Activated CD4-positive, alpha-beta T cell treated with anti-CD3 and anti-CD28 coated beads for 48 hours (primary cell): ENCODE results near the gene IGSF21.
A peak's percentile ranks its signal among the peaks of the same experiment; 100 is the strongest.

Experiments used
- DNase-seq: peaks from one replicate; pipeline ENCODE4 v3.0.0-alpha.2; 2020

IGSF21 gene

DNA sequence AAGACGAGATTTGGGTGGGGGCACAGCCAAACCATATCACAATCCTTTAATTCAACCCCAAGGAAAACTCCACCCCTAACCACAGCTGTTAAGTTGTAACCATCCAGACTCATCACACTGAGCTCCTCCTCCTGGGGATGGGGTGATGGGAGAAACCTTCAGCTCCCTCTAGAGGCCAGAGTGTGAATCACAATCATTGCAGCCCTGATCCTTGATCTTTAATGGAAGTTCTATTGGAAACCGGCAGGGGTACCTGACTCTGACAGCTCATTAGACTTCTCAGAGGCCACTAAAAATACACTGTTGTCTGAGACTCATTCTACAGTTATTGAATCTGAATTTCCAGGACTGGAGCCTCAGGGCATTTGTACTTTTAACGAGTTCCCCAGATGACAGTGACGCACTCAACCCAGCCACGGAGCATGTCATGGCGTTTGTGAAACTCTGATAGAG lies 127.2 kb downstream of the IGSF21 start:
- DNase-seq = peak; percentile 49

DNA sequence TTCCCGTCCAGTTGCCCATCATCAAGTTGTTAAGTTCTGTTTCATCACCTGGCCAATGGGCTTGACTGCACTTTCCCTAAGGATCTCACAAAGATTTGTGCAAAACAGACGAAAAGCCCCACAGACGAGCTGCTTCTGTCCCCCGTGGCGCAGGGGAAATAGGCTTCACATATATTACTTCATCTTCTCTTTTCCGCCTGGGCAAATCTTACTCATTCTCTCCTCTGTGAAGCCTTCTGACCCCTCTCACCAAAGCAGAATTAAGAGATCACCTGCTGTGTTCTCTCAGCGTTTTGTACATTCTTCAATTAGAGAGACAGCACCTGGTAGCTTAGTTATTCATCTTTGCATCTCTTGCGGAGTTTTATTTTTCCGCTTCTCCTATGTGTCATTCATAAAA lies 129.8 kb downstream of the IGSF21 start:
- no peak for DNase-seq

DNA sequence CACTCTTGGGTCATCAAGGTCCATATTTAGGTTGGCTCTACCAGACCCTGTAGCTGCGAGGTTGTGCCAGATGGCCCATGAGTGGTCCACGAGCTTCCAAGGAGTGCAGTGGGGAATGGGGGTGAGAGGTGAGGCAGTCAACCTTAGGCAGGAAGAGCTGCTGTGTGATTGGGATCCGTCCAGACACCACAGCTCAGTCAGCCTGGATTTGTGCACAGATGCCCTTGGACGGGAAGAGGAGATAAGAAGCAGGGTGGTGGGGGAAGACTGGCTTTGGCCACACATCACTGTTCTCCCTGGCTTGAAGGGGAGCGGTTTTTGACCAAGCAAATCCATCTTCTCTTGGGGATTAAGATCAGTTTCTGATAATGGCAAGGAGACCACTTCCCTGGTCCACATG lies 130.6 kb downstream of the IGSF21 start:
- no peak for DNase-seq

DNA sequence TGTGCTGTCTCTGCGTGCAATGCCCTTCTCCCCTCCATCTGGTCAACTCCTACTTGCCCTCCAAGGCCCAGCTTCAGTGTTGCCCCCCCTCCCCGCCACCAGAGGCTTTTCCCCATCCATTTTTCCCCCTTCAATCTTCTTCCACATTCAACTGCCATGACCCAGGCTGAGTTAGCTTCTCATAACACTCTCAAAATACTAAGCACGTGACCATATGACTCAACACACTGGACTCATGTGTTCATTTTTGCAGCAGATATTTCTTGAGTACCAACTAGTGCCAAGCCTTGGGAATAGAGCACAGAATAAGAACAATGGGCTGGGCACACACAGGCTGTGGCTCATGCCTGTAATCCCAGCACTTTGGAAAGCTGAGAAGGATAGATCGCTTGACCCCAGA lies 132.1 kb downstream of the IGSF21 start:
- DNase-seq = no peak

DNA sequence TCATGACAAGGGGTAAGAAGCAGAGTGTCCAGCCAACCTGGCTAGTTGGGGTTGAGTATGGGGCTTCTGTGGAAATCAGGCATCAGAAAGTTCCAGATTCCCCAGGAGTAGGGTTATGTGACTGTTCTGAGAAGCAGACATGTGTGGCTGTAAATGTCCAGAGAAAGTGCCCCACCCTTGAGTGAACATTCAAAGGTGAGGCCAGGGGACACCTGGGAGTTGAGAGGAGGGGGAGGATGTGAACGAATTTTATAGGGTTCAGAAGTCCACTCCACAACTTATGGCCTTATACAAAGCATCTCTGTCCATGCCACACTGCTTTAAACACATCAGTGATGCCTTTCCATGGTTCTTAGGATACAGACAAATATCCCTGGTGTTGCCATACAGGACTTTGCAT lies 133.3 kb downstream of the IGSF21 start:
- DNase-seq = no peak

DNA sequence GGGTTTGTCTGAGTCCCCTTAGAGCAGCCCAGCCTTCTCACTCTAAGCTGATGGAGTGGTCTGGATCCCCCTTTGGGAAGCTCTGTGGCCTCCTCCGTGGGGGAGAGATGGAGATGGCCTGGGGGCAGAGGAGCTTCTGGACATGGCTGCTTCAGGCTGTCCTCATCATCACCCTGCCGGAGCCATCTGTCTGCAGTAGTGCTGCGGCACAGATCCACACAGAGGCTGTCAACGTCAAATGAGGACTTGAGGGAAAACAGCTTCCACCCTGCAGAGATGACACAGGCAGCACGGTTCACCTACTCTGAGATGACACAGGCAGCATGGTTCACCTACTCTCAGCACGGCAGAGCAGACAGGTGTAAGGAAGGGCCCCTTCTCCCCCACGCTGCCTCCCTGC lies 134.3 kb downstream of the IGSF21 start:
- DNase-seq = no peak

DNA sequence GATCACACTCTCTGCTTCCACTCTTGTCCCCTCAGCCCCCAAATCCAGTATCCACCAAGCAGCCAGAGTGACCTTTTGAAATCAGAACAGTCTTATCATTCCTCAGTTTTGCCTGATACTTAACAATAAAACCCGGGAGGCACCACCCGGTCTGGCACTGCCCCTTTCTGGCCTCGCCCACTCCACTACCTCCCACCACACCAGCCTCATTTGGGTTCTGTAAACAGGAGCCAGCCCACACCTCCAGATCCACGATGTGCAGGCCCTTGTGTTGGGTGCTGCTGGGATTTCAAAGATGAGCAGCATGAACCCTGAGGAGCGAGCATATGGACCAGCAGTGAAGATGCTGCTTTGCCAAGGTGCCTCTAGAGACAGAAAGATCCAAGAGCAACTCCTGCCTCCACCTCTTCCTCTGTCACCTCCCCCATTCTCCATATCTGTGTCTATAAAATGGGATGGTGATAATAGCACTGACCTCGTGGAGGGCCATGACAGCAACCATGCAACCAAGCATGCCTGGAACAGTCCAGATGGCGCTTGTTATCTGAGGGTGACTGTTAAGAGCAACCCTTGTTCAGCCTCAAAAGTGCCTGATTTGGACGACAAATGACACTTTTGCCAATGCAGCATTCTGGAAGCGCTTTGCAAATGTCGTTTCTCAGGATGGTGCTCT lies 136.0 kb downstream of the IGSF21 start:
- DNase-seq = no peak

DNA sequence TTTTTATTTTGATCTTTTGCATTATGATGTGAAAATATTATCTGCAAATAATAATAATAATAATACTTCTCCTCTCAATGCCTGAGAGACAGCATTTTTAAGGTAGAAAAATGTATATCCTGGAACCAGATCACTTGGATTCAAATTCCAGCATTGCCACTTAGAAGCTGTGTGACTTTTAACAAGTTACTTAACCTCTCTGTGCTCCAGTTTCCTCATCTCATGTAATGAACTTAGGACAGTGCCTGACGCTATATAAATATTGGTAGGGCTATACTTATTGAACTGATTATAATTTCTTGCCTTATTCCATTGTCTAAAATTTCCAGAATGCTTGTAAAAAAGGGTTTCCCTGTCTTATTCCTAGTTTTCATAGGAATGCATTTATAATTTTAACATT lies 137.2 kb downstream of the IGSF21 start:
- no peak for DNase-seq

DNA sequence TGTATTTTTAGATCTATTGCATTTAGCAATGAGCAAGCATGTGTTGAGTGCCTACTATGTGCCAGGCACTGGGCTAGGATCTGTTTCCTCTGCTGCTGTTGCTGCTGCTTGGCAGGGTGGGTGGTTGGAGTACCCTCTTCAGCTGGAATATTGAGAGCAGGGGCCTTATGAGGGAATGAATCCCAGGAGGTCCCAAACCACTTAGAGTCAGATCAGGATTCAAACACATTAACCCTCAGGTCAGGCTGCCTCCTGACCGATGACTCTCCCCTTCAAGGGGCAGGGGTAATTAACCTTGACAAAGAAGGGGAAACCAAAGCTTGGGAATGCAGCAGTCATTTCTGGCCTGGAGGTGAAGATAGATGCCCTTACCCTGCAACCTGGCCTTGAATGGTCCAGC lies 138.0 kb downstream of the IGSF21 start:
- no peak for DNase-seq

DNA sequence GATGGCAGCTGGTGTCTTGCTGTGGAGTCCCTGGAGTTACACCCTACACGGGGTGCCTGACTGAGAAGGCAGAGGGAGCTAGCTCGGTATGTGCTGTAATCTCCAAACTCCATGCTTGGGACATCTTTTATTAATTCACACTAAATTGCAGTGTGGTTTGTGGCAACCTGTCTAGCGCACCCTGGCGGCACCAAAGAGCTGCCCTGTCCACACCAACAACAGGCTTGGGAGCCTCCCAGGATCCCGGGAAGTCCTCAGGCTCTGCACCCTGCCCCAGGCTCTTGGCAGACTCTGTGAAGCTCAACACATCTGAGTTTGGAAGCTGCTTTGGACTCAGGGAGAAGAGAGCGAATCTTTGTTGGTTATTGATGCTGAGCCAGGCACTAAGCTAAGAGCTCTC lies 138.9 kb downstream of the IGSF21 start:
- no peak for DNase-seq

DNA sequence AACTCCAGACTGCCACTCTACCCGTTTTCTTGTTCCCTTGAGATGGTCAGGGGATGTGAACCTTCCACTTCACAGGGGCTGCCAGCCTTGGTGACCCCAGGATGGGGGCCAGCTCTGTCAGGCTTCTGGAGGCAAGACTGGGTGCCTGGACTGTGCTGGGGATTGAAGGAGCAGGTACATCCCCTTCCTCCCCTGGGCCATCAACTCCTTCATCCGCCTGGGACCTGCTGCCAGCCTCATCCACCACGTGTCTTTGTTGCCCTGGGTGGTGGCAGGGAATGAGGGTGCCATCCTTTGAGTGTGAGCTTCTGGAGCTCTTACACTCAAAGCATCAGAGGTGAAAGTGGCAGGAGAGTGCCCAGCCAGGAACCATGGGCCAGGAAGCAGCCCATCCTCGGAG lies 139.6 kb downstream of the IGSF21 start:
- DNase-seq = no peak

DNA sequence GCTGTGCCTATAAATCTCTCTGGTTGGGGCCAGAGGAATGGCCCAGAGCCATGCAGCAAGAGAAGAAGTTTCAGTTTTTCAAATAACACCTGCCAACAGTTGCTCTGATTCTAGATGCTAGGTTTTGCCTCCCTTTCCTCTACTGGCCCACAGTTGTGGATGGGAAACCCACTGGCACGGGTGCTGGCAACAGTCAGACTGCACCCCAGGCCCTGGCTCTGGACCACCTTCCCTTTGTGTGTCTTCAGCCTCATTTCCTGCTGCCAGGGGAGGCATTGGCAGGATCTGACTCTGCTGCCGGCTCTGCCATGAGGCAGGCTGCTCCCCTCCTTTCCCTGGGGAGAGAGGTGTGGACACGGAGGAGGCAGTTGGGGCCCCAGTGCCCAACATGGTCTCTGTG lies 142.0 kb downstream of the IGSF21 start:
- no peak for DNase-seq

DNA sequence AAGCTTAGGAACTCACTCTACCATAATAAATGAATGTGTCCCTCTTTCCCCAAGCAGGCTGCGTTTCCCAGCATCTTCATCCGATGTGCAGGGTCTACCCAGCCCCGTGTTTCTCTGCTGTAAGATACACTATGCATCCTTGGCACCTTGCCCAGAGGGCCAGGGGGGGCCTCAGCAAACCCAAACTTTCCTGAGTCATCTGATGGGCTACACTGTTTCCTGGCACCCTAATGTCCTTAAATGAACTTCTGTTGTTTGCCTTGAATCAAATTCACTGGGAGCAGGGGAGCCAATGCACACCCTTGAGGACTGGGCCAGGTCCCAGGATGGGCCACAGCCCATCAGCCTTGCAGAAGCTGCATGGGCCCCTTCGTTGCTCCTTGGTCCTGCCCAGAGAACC lies 145.5 kb downstream of the IGSF21 start:
- no peak for DNase-seq

DNA sequence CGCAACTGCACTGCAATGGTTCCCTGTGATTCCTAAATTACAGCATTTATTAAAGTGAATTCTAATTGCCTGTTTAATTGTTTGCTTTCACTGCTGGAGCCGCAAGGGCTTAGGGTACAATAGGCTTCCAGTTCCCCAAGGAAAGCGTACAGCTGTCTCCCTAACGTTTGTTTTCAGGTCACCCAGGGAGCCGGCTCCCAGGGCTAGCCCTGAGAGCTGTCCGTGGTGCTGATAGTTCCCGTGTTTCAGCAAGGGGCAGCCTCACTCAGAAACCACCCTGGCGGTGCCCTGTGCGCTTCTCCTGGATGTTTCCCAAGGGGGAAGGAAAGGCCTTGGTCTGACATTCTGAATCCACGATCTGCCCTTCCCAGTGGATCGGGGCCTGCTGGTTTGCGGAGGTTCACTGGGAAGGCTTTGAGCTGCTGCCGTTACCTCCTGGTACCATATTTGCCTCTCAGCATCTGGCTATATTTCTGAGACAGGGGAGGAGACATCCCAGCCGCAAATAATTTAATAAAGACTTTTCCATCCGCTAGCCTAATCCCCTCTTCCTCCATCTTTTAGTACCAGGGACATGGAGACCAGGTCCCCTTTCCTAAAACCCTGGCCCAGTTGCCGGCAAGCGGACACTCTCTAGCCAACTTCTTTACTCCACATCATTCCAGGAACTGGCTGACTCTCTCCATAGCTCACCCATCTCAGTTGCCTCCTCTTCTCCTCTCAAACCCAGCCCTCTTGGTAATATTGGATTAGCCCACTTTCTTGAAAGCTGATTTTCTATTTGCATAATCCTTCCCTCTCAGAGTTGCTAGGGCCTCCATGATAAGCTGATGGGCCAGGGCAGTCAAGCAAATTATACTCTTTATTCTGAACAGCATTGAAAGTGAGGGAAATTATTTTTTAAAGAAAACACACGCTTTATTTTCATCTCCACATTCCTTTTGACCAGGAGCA lies 149.0 kb downstream of the IGSF21 start:
- peak; percentile 39 for DNase-seq

DNA sequence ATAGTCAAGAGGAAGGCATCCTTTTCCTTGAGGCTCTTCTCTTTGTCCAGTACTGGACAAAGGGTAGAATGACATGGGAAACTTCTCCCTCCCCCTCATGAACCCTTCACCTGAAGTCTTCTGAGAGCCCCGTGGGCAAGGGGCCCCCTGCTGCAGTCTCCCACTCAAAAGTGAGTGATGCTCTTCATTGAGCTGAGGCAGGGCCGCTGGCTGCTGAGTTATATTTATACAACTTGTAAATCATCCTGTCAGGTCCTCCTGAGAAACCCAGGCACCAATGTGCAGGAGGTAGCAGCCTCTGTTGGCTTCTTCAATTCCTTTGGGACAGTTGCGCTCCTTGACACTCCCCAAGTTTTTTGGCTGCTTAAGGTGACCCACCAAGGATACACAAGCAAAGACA lies 150.2 kb downstream of the IGSF21 start:
- no peak for DNase-seq

DNA sequence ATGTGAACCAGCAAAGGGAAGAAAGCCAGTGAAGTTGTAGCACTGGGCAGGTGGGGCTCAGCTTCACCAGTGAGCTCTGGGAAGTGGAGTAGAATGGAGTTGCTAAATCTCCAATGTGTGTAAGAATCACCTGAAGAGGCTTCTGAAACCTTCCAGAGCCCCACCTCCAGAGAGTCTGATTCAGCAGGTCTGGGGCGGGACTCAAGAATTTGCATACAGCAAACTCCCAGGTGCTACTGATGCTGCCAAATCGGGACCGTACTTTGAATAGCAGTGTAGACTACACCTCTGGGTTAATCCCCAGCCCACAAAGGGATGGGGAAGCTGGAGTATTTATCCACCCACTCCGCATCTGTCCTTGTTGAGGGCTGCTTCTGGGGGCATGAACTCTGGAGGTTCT lies 154.3 kb downstream of the IGSF21 start:
- no peak for DNase-seq

DNA sequence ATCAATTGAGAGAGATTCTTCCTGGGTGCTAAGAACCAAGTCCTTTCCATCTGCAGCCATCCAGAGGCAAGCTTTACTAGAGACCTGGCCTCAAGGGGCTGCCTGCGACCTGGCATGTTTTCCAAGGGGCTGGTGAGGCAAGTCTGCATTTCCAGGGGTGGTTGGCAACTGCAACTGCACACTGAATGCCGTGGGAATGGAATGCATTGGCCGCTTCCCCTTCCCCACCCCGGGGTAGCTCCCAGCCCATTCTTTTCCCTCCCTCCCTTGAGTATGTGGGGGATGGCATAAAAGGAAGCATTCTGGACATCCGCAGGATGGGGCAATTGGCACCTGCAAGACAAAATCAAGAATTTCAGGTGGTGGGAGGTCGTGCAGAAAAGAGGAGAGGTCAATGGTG lies 155.1 kb downstream of the IGSF21 start:
- no peak for DNase-seq

DNA sequence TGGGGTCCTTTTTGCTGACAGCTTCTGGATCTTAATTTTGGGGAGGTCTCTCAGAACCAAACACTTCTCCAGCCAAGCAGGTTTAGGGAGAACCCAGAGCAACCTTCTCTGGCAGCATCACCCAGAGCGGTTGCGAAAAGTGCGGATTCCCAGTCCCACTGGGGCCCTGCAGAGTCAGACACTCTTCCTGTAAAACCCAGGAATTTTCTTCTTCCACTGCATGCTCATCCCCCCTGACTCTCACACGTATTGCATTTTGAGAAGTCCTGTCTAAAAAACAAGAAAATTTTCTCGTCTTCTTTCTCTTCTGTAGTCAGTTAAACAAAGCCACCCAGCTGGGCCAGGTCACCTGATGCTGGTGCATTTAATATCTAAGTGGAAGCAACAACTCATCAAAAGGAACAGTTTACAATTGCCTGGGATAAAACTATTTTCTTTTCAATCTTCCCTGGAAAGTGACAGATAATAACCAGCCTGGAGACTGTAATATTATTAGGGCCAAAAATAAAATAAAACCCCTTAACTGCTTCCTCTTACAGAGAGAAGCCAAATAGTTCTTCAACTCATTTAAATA lies 156.0 kb downstream of the IGSF21 start:
- no peak for DNase-seq

DNA sequence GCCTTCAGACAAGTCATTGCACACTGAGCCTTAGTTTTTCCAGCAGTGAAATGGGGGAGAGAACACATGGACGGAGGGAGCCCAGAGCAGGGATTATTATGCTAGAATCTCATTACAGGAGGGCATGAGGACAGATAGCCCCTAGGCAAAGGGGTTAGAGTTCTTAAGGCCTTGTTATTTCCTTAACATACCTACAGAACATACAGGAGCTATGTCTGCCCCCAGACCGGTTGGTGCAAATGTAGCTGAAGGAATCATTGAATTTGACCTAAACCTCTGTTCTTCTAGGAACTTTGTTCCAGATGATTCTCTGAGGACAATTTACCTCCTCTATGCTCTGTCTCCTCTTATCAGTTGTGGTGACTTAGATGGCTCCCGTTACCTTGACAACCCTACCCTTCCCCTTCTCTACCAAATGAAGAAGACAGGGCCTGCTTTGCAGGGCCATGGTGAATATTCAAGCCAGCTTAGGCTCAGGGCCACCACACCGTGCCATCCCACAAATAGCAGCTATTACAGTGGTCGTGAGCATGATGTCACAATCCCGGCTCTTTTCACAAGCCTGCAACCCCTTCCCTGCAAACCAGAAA lies 156.9 kb downstream of the IGSF21 start:
- DNase-seq = no peak

DNA sequence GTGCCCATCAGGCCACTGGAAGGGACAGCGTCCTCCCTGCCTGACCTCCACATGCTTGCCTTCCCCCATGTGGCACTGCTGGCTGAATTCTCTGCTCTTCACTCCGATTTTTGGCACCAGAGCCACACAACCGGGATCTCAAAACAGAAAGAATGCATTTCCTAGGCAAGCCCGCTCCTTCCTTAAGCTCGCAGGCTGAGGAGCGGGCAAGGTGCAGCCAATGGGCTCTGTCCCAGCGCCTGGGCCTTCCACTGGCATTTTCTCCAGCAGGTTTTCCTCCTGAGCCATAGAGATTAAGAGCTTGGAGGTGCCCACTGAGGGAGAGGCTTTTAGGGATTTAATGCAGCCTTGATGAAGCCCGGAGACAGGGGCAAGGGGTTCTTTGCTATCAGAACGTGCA lies 158.0 kb downstream of the IGSF21 start:
- no peak for DNase-seq

DNA sequence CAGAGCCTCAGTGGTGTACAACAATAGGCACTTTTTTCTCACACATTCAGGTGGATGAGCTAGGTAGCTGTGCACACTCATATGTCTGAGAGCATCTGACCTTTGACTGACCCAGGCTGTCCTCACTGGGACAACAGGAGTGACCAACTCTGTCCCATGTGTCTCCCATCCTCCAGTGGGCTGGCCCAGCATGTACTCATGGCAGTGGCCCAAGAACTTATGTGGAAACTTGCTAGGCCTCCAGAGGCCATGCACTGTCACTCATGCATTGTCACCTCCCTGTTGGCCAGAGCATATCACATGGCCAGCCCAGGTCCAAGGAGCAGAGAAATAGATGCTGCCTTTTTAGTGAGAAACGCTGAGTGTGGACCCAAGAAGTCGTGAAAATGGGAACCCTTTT lies 158.8 kb downstream of the IGSF21 start:
- DNase-seq = no peak

DNA sequence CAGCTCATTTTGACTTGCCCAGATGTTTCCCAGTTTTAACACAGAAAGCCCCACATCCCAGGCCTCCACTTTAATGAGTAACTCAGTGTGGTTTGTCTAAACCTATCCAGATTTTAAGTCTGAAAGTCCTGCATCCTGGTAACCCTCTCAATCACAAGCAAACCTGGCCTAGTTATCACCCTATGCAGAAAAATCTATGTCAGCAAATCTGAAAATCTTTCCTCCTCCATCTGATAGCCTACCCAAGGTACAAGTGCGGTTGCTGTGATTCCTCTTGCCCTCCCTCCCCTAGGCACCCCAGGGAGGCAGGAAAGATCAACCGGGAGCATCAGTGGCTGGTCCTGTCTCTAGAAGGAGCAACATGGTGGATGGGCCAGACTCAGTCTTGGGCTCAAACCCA lies 163.7 kb downstream of the IGSF21 start:
- no peak for DNase-seq

DNA sequence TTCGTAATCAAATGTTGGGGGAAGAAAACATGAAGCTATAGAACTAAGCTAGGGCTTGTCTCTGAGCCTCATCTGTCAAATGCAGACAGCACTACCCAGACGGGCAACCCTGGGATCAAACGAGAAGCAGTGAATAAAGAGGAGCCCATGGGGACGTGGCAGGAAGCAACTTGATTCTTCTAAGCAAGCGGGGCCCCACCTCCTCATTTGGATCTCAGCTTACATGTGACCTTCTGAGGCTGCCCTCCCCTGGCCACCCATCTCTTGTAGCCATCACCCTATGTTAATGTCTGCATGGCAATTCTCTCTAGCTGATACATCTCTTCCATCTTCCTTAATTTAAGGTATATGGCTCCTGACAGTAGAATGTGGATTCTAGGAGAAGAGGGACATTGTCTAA lies 171.3 kb downstream of the IGSF21 start:
- DNase-seq = no peak
